ENCODE results near the gene GJC2. TPM values are rescaled to one million over a fixed set of nuclear protein-coding genes. Genes with fewer than 3 reads are reported as not detected.

The GJC2 gene
- total and polyA plus RNA-seq, 8 donors, result 0.46 to 26.6 (median 1.5) TPM; not detected in 2

DNA sequence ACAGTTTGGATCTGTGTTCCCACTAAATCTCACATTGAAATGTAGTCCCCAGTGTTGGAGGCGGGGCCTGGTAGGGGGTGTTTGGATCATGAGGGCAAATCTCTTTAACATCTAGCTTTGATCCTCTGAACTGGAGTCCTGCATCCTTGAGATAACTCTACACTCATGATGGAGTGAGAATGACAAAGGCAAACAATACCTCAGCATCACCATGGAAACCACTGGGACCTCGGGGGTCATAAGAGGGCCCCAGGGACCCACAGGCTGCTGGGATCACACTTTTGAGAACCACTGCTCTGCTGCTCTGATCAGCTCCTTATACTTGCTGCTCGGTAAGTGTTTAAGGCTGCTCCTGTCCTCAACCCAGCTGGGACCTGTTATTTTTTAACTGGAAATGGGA, 44.7 kb downstream of the GJC2 start:
- Histone ChIP-seq H3K9me3 (peaks cover 0 to 18% (median 11%) of the 10 kb centered on the region in 4 donors), H3K27me3 (no peaks in the 10 kb centered on the region), H3K4me3 (no peak overlapping the region), H3K27ac (no peak overlapping the region), H3K36me3 (peaks cover 0 to 11% (median 2%) of the 10 kb centered on the region in 4 donors), H3K4me1 (no peaks in the 10 kb centered on the region)
- TF ChIP-seq POLR2AphosphoS5 (IDR thresholded peaks at IDR 0.05) (no peak), POLR2A (IDR thresholded peaks at IDR 0.05) (no peak), EP300 (IDR thresholded peaks at IDR 0.05) (no peak)
- TF ChIP-seq, protein P1, sequence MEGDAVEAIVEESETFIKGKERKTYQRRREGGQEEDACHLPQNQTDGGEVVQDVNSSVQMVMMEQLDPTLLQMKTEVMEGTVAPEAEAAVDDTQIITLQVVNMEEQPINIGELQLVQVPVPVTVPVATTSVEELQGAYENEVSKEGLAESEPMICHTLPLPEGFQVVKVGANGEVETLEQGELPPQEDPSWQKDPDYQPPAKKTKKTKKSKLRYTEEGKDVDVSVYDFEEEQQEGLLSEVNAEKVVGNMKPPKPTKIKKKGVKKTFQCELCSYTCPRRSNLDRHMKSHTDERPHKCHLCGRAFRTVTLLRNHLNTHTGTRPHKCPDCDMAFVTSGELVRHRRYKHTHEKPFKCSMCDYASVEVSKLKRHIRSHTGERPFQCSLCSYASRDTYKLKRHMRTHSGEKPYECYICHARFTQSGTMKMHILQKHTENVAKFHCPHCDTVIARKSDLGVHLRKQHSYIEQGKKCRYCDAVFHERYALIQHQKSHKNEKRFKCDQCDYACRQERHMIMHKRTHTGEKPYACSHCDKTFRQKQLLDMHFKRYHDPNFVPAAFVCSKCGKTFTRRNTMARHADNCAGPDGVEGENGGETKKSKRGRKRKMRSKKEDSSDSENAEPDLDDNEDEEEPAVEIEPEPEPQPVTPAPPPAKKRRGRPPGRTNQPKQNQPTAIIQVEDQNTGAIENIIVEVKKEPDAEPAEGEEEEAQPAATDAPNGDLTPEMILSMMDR (IDR thresholded peaks at IDR 0.05), result no peak
- intact Hi-C loops (cut with DNase I; ENCODE audit: low total_unique reads), result no loop called here
- WGBS, 5 donors, result 76 to 91% (median 80%) methylated on average over 3 of the region's 3 CpGs
- DNase-seq, result no peak

DNA sequence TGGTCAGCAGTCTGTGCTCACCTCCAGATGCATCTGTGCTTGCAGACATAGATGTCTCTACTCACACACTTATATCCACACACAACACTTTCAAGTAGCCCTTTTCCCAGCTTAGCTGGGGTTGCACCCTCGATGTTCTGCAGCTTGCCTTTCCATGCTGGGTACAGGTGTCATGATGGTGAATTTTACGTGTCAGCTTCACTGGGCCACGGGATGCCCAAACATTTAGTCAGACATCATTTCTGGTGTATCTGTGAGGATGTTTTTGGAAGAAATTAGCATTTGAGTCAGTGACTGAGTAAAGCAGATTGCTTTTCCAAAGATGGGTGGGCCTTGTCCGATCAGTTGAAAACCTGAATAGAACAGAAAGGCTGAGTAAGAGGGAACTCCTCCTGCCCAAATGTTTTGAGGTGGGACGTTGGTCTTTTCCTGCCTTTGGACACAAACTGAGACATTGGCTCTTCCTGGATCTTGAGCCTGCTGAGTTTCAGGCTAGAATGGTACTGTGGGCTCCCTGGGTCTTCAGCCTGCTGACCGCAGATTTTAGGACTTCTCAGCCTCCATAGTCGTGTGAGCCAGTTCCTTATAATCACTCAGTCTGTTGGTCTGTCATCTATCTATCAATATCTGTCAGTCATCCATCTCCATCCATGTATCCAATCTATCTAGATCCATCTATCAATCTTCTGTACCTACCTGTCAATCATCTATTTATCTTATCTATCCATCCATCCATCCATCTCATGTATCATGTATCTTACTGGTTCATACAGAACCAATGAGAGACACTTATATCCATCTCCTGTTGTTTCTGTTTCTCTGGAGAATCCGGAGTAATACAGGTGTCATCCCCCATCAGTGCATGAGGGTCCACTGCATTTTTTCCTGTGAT, 45.4 kb downstream of the GJC2 start:
- Histone ChIP-seq H3K36me3 (peaks cover 0 to 11% (median 2%) of the 10 kb centered on the region in 4 donors), H3K9me3 (peaks cover 0 to 25% (median 15%) of the 10 kb centered on the region in 4 donors), H3K4me1 (no peaks in the 10 kb centered on the region), H3K27ac (no peak overlapping the region), H3K4me3 (no peak overlapping the region), H3K27me3 (no peaks in the 10 kb centered on the region)
- no peak for DNase-seq
- 84 to 95% (median 90%) methylated on average over 8 of the region's 8 CpGs for WGBS, 5 donors
- intact Hi-C loops (cut with DNase I; ENCODE audit: low total_unique reads), result no loop called here
- TF ChIP-seq POLR2A (IDR thresholded peaks at IDR 0.05) (no peak), POLR2AphosphoS5 (IDR thresholded peaks at IDR 0.05) (no peak), EP300 (IDR thresholded peaks at IDR 0.05) (no peak)
- TF ChIP-seq, protein P1 (IDR thresholded peaks at IDR 0.05), result no peak

GRCh38 chr1:228197555-228198147, 47.9 kb downstream of the GJC2 start:
- 93 to 98% (median 95%) methylated on average over 4 of the region's 4 CpGs for WGBS, 5 donors

More at GRCh38 chr1:228197555-228198147, 47.9 kb downstream of the GJC2 start:
- no peaks in the 10 kb centered on the region for H3K4me1 ChIP-seq
- intact Hi-C loops (cut with DNase I; ENCODE audit: low total_unique reads), result no loop called here
- H3K27ac ChIP-seq, result no peak overlapping the region
- H3K36me3 ChIP-seq, result peaks cover 0 to 11% (median 2%) of the 10 kb centered on the region in 4 donors
- no peak overlapping the region for H3K4me3 ChIP-seq
- no peak for DNase-seq
- peaks cover 0 to 28% (median 15%) of the 10 kb centered on the region in 4 donors for H3K9me3 ChIP-seq
- H3K27me3 ChIP-seq, result no peaks in the 10 kb centered on the region
- no peak for TF ChIP-seq POLR2AphosphoS5 (IDR thresholded peaks at IDR 0.05)
- TF ChIP-seq POLR2A (IDR thresholded peaks at IDR 0.05), result no peak
- TF ChIP-seq, protein P1 (IDR thresholded peaks at IDR 0.05), result no peak
- TF ChIP-seq EP300 (IDR thresholded peaks at IDR 0.05), result no peak

Measured in stomach (tissue), 9 donors.